ENCODE results near the gene GLDC. TPM values are rescaled to one million over a fixed set of nuclear protein-coding genes. Genes with fewer than 3 reads are reported as not detected.

The GLDC gene
- total RNA-seq, 1 experiment from 2014 or later = 4.0 TPM

DNA sequence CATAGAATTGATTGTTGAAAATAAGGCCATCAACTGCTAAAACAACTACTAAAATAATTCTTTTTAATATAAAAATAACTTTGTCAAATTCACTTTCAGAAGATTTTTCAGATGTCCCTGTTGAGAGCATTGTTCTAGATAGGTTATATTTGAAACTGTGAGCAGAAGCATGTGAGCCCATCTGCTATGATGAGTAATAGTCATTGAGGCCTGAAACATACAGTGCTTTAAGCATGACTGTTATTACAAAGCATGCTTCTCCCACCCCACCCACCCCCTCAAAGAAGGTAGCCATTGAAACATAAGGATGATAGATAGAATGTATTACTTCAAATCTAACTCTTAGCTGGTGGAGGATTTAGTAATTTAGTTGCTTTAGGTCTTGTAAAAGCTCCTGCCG is 146.5 kb downstream of the GLDC start:
- TF ChIP-seq POLR2AphosphoS5 (IDR thresholded peaks at IDR 0.05; ENCODE audit: low read depth, low read length) (no peak), TCF7L2 (IDR thresholded peaks at IDR 0.05; ENCODE audit: low read depth, low read length) (no peak), SIN3A (IDR thresholded peaks at IDR 0.05; ENCODE audit: borderline replicate concordance, insufficient read depth, low read depth, low read length) (no peak)
- TF ChIP-seq, protein P1, sequence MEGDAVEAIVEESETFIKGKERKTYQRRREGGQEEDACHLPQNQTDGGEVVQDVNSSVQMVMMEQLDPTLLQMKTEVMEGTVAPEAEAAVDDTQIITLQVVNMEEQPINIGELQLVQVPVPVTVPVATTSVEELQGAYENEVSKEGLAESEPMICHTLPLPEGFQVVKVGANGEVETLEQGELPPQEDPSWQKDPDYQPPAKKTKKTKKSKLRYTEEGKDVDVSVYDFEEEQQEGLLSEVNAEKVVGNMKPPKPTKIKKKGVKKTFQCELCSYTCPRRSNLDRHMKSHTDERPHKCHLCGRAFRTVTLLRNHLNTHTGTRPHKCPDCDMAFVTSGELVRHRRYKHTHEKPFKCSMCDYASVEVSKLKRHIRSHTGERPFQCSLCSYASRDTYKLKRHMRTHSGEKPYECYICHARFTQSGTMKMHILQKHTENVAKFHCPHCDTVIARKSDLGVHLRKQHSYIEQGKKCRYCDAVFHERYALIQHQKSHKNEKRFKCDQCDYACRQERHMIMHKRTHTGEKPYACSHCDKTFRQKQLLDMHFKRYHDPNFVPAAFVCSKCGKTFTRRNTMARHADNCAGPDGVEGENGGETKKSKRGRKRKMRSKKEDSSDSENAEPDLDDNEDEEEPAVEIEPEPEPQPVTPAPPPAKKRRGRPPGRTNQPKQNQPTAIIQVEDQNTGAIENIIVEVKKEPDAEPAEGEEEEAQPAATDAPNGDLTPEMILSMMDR (IDR thresholded peaks at IDR 0.05) = no peak
- TF ChIP-seq, protein P2, sequence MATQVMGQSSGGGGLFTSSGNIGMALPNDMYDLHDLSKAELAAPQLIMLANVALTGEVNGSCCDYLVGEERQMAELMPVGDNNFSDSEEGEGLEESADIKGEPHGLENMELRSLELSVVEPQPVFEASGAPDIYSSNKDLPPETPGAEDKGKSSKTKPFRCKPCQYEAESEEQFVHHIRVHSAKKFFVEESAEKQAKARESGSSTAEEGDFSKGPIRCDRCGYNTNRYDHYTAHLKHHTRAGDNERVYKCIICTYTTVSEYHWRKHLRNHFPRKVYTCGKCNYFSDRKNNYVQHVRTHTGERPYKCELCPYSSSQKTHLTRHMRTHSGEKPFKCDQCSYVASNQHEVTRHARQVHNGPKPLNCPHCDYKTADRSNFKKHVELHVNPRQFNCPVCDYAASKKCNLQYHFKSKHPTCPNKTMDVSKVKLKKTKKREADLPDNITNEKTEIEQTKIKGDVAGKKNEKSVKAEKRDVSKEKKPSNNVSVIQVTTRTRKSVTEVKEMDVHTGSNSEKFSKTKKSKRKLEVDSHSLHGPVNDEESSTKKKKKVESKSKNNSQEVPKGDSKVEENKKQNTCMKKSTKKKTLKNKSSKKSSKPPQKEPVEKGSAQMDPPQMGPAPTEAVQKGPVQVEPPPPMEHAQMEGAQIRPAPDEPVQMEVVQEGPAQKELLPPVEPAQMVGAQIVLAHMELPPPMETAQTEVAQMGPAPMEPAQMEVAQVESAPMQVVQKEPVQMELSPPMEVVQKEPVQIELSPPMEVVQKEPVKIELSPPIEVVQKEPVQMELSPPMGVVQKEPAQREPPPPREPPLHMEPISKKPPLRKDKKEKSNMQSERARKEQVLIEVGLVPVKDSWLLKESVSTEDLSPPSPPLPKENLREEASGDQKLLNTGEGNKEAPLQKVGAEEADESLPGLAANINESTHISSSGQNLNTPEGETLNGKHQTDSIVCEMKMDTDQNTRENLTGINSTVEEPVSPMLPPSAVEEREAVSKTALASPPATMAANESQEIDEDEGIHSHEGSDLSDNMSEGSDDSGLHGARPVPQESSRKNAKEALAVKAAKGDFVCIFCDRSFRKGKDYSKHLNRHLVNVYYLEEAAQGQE (IDR thresholded peaks at IDR 0.05; ENCODE audit: insufficient read depth in 1 of 2, low read depth in 2 of 2, low read length in 1 of 2) = no peak
- in situ Hi-C loops (cut with HindIII; ENCODE audit: low pct_unique_long_range_greater_than_20kb, low sequenced_read_pairs) (no loop called here), intact Hi-C loops (cut with micrococcal nuclease; ENCODE audit: unreplicated experiment) (no loop called here)
- Histone ChIP-seq H3K27me3 (ENCODE audit: control insufficient read depth, insufficient read depth, low read length) (no peaks in the 10 kb centered on the region), H3K4me1 (ENCODE audit: control insufficient read depth, insufficient read depth, low read length) (peaks cover 11% of the 10 kb centered on the region), H3K9me3 (ENCODE audit: control insufficient read depth, insufficient read depth, low read depth, low read length) (no peaks in the 10 kb centered on the region), H3K4me3 (ENCODE audit: low read depth in 2 of 2, low read length in 2 of 2) (no peak overlapping the region), H3K36me3 (ENCODE audit: control insufficient read depth, insufficient read depth, low read length) (no peaks in the 10 kb centered on the region; the same call in 1 of the 2 replicates), H3K27ac (ENCODE audit: low read length) (no peak overlapping the region)
- BruUV-seq (replicated peaks) = no TSS peak
- ChIA-PET CTCF (no interaction called here), POLR2A (no interaction called here)
- DNase-seq (ENCODE audit: low read depth, low spot score) (no peak), ATAC-seq (no peak)

GRCh38 chr9:6495466-6495865 is 150.1 kb downstream of the GLDC start:
- intact Hi-C loops (cut with micrococcal nuclease; ENCODE audit: unreplicated experiment) = no loop called here

More at GRCh38 chr9:6495466-6495865, 150.1 kb downstream of the GLDC start:
- no peak overlapping the region for H3K27ac ChIP-seq (ENCODE audit: low read length)
- no peak for ATAC-seq
- BruUV-seq (replicated peaks) = no TSS peak
- no peaks in the 10 kb centered on the region for H3K27me3 ChIP-seq (ENCODE audit: control insufficient read depth, insufficient read depth, low read length)
- TF ChIP-seq, protein P1 (IDR thresholded peaks at IDR 0.05) = no peak
- TF ChIP-seq, protein P2 (IDR thresholded peaks at IDR 0.05; ENCODE audit: insufficient read depth in 1 of 2, low read depth in 2 of 2, low read length in 1 of 2) = no peak
- no peak overlapping the region for H3K4me3 ChIP-seq (ENCODE audit: low read depth in 2 of 2, low read length in 2 of 2)
- no peaks in the 10 kb centered on the region; the same call in 1 of the 2 replicates for H3K36me3 ChIP-seq (ENCODE audit: control insufficient read depth, insufficient read depth, low read length)
- in situ Hi-C loops (cut with HindIII; ENCODE audit: low pct_unique_long_range_greater_than_20kb, low sequenced_read_pairs) = no loop called here
- CTCF ChIA-PET = no interaction called here
- no peaks in the 10 kb centered on the region for H3K4me1 ChIP-seq (ENCODE audit: control insufficient read depth, insufficient read depth, low read length)
- H3K9me3 ChIP-seq (ENCODE audit: control insufficient read depth, insufficient read depth, low read depth, low read length) = no peaks in the 10 kb centered on the region
- DNase-seq (ENCODE audit: low read depth, low spot score) = no peak
- POLR2A ChIA-PET = no interaction called here

Data from Panc1 (cell line).